ENCODE measurements around the gene AMELX.

Gene AMELX

GRCh38 chrX:11304829-11305228 lies 11.6 kb downstream of the AMELX start (continued):
- TF ChIP-seq TCF4 (CRISPR knock-in tag; IDR thresholded peaks at IDR 0.05; ENCODE audit: borderline replicate concordance), result no peak
- TF ChIP-seq OSR1 (CRISPR knock-in tag; IDR thresholded peaks at IDR 0.05), result no peak
- no peak for TF ChIP-seq SNAI2 (CRISPR knock-in tag; IDR thresholded peaks at IDR 0.05)
- no peak for TF ChIP-seq ARNTL (CRISPR knock-in tag; IDR thresholded peaks at IDR 0.05; ENCODE audit: borderline replicate concordance, low read depth)
- TF ChIP-seq CSDC2 (CRISPR knock-in tag; IDR thresholded peaks at IDR 0.05), result no peak
- no peak for TF ChIP-seq ZFP30 (CRISPR knock-in tag; IDR thresholded peaks at IDR 0.05)
- TF ChIP-seq ZNF8 (CRISPR knock-in tag; IDR thresholded peaks at IDR 0.05), result no peak
- no peak for TF ChIP-seq ZC3H10 (CRISPR knock-in tag; IDR thresholded peaks at IDR 0.05)

DNA sequence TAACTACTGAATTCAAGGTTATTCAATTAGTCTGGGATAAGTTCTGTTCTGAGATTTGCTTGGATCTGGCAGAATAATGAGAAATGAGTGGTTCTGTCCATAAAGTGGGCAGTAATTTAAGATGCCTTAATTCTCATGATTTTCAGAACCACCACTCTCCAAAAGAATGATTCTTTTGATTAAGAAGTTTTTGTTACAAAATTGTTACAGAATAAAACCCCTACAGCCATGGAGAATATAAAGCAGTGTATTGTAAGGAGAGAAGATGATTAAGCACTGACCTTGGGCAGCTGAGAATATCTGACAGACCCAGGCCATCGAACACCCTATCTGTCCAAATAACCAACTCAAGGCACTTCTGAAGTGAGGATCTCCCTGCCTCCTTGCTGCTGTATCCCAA lies 12.4 kb downstream of the AMELX start:
- no peak for ATAC-seq
- TF ChIP-seq RARB (CRISPR knock-in tag; IDR thresholded peaks at IDR 0.05) (no peak), ISL1 (CRISPR knock-in tag; IDR thresholded peaks at IDR 0.05) (no peak), BACH2 (CRISPR knock-in tag; IDR thresholded peaks at IDR 0.05; ENCODE audit: borderline replicate concordance) (no peak), ESRRG (CRISPR knock-in tag; IDR thresholded peaks at IDR 0.05) (no peak), ZFP30 (CRISPR knock-in tag; IDR thresholded peaks at IDR 0.05) (no peak), ZNF565 (CRISPR knock-in tag; conservative IDR thresholded peaks at IDR 0.05; ENCODE audit: low read depth) (no peak), CSDC2 (CRISPR knock-in tag; IDR thresholded peaks at IDR 0.05) (no peak), TOX (CRISPR knock-in tag; IDR thresholded peaks at IDR 0.05; ENCODE audit: borderline replicate concordance) (no peak), OSR1 (CRISPR knock-in tag; IDR thresholded peaks at IDR 0.05) (no peak), GLIS3 (CRISPR knock-in tag; IDR thresholded peaks at IDR 0.05) (no peak), CREB5 (CRISPR knock-in tag; IDR thresholded peaks at IDR 0.05; ENCODE audit: low read depth) (no peak), TSHZ2 (CRISPR knock-in tag; IDR thresholded peaks at IDR 0.05) (no peak), SNAI2 (CRISPR knock-in tag; IDR thresholded peaks at IDR 0.05) (no peak), ARNTL (CRISPR knock-in tag; IDR thresholded peaks at IDR 0.05; ENCODE audit: borderline replicate concordance, low read depth) (no peak)

DNA sequence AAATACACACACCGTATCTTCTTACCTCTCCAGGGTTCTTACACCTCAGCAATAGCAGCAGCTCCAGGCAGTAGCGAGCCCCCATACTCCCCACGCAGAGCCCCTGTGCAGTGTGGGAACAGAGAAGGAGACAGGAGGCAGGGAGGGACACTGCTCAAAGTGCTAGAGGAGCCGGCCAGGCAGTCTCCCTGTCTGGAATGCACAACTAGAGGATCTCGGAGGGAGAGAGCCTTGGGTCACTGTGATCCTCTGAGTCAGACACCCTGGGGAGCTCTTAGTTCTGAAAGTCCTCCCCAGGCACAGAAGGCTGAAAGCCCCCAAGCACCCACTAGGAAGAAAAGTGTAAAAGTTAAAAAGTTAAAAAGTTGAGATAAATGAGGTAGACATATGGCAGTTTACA lies 16.0 kb downstream of the AMELX start:
- TF ChIP-seq ISL1 (CRISPR knock-in tag; IDR thresholded peaks at IDR 0.05) (no peak), BACH2 (CRISPR knock-in tag; IDR thresholded peaks at IDR 0.05; ENCODE audit: borderline replicate concordance) (no peak), ZC3H10 (CRISPR knock-in tag; IDR thresholded peaks at IDR 0.05) (no peak), TCF4 (CRISPR knock-in tag; IDR thresholded peaks at IDR 0.05; ENCODE audit: borderline replicate concordance) (no peak), PPARA (CRISPR knock-in tag; IDR thresholded peaks at IDR 0.05; ENCODE audit: borderline replicate concordance) (no peak), ZFP30 (CRISPR knock-in tag; IDR thresholded peaks at IDR 0.05) (no peak), ZNF565 (CRISPR knock-in tag; conservative IDR thresholded peaks at IDR 0.05; ENCODE audit: low read depth) (no peak), ZNF8 (CRISPR knock-in tag; IDR thresholded peaks at IDR 0.05) (no peak), CSDC2 (CRISPR knock-in tag; IDR thresholded peaks at IDR 0.05) (no peak), SNAI2 (CRISPR knock-in tag; IDR thresholded peaks at IDR 0.05) (no peak), TSHZ2 (CRISPR knock-in tag; IDR thresholded peaks at IDR 0.05) (no peak), ESRRG (CRISPR knock-in tag; IDR thresholded peaks at IDR 0.05) (no peak), ARNTL (CRISPR knock-in tag; IDR thresholded peaks at IDR 0.05; ENCODE audit: borderline replicate concordance, low read depth) (no peak), ZNF70 (CRISPR knock-in tag; IDR thresholded peaks at IDR 0.05) (no peak), CREB5 (CRISPR knock-in tag; IDR thresholded peaks at IDR 0.05; ENCODE audit: low read depth) (no peak)

GRCh38 chrX:11311706-11312105 lies 18.5 kb downstream of the AMELX start:
- no peak for ATAC-seq
- no peak for TF ChIP-seq BACH2 (CRISPR knock-in tag; IDR thresholded peaks at IDR 0.05; ENCODE audit: borderline replicate concordance)
- no peak for TF ChIP-seq ZC3H10 (CRISPR knock-in tag; IDR thresholded peaks at IDR 0.05)
- TF ChIP-seq, protein P1, sequence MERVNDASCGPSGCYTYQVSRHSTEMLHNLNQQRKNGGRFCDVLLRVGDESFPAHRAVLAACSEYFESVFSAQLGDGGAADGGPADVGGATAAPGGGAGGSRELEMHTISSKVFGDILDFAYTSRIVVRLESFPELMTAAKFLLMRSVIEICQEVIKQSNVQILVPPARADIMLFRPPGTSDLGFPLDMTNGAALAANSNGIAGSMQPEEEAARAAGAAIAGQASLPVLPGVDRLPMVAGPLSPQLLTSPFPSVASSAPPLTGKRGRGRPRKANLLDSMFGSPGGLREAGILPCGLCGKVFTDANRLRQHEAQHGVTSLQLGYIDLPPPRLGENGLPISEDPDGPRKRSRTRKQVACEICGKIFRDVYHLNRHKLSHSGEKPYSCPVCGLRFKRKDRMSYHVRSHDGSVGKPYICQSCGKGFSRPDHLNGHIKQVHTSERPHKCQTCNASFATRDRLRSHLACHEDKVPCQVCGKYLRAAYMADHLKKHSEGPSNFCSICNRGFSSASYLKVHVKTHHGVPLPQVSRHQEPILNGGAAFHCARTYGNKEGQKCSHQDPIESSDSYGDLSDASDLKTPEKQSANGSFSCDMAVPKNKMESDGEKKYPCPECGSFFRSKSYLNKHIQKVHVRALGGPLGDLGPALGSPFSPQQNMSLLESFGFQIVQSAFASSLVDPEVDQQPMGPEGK (CRISPR knock-in tag; IDR thresholded peaks at IDR 0.05; ENCODE audit: borderline replicate concordance), result no peak
- no peak for TF ChIP-seq CSRNP3 (CRISPR knock-in tag; IDR thresholded peaks at IDR 0.05)
- no peak for TF ChIP-seq ZNF70 (CRISPR knock-in tag; IDR thresholded peaks at IDR 0.05)
- no peak for TF ChIP-seq TOX (CRISPR knock-in tag; IDR thresholded peaks at IDR 0.05; ENCODE audit: borderline replicate concordance)
- no peak for TF ChIP-seq ZNF8 (CRISPR knock-in tag; IDR thresholded peaks at IDR 0.05)
- TF ChIP-seq GLIS3 (CRISPR knock-in tag; IDR thresholded peaks at IDR 0.05), result no peak

More for the DNA sequence above, 16.0 kb downstream of the AMELX start:
- peak; percentile 79 for ATAC-seq
